B cell (primary cell): ENCODE data around the gene MIS18BP1.

Source experiments
- CTCF ChIP-seq: fragments of 200-600 bp; IDR thresholded peaks from one replicate; pipeline ENCODE4 v1.8.0; 2022; ENCODE audit warnings: antibody characterized with exemption, mild to moderate bottlenecking
- EZH2 ChIP-seq: IDR thresholded peaks from 2 replicates; pipeline ENCODE4 v1.6.1; 2012; ENCODE audit warnings: borderline replicate concordance, low read depth, mild to moderate bottlenecking, moderate library complexity, low read length; ENCODE audit not compliant: insufficient read depth, poor library complexity, severe bottlenecking

GRCh38 chr14:45194964-45195363, 58.0 kb downstream of the MIS18BP1 start:
- no peak for TF ChIP-seq CTCF
- TF ChIP-seq EZH2: no peak
